Measurements from ENCODE around the gene DBN1.

DNA sequence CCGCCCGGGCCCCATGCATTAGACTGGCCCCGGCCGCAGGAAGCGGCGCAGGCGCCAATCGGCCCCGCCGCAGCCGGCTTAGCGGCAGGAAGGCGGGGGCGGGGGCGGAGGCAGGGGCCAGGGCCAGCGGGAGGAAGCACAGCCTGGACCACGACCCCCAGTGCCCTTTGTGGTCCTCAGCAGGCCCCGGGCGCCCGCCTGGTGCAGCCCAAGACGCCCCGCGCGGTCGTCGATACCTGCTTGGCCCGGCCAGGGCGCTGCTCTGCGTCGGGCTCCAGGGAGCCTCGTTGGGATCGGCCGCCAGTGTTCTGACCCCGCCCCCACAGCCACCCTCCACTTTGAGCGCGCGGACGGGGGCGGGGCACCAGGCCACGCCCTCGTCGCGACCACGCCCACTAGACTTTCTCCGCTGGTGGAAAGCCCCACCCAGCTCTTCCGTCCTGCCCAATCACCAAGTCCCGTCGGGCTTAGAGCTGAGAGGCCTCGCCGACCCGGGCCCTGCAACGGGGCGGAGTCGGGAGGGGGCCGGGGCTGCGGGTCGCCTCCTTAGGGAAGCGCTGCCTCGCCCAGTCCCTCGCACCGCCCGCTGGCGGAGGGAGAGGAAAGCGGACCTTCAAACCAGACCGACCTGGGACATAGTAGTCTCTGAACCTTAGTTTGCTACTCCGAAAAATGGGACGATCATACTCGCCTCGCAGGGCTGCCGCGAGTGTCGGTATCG lies 24.0 kb upstream of the DBN1 start, which contains the start of gene PDLIM7:
- TF ChIP-seq HDAC6 (IDR thresholded peaks at IDR 0.05; ENCODE audit: low read depth, low read length) (no peak), POLR2A (IDR thresholded peaks at IDR 0.05; ENCODE audit: control extremely low read depth in 1 of 2, low read depth in 2 of 2, low read length in 2 of 2) (peak in 1 of 2 experiments; percentile 91; a peak in 1 of 3 replicates), BCL11A (IDR thresholded peaks at IDR 0.05; ENCODE audit: low read depth in 2 of 2, low read length in 2 of 2) (no peak), RAD21 (IDR thresholded peaks at IDR 0.05 in 1 of 2, conservative IDR thresholded peaks at IDR 0.05 in 1 of 2; ENCODE audit: low read depth in 2 of 2, low read length in 2 of 2) (no peak), CTCF (IDR thresholded peaks at IDR 0.05; ENCODE audit: control extremely low read depth in 1 of 3, insufficient read depth in 1 of 3, low read depth in 1 of 3, low read length in 3 of 3) (peak in 1 of 3 experiments; percentile 7; a peak in 1 of 4 replicates), POLR2AphosphoS5 (IDR thresholded peaks at IDR 0.05; ENCODE audit: low read depth, low read length) (peak; percentile 58), EP300 (IDR thresholded peaks at IDR 0.05; ENCODE audit: borderline replicate concordance in 1 of 2, low read depth in 2 of 2, low read length in 2 of 2) (no peak), ZNF274 (IDR thresholded peaks at IDR 0.05; ENCODE audit: borderline replicate concordance, extremely low read depth, low read length) (no peak), GABPA (IDR thresholded peaks at IDR 0.05; ENCODE audit: borderline replicate concordance, insufficient read depth, low read length) (no peak), GTF2F1 (IDR thresholded peaks at IDR 0.05; ENCODE audit: borderline replicate concordance, low read depth, low read length) (0 out of 2 replicates have a peak, but pooled peaks have one; percentile 62), CHD2 (IDR thresholded peaks at IDR 0.05; ENCODE audit: low read length) (no peak)
- TF ChIP-seq, protein P1, sequence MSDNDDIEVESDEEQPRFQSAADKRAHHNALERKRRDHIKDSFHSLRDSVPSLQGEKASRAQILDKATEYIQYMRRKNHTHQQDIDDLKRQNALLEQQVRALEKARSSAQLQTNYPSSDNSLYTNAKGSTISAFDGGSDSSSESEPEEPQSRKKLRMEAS (IDR thresholded peaks at IDR 0.05), result no peak; the same call in 1 of the 2 replicates
